ENCODE results near the gene CCDC92B.
"Not testable (repeated sequence)": the region's sequence is repeated elsewhere in the genome, so short reads cannot be mapped to it uniquely, and the experiment has no call there.

Gene CCDC92B

GRCh38 chr17:2689411-2690164 is 59.9 kb downstream of the CCDC92B start:
- DNase-seq (ENCODE audit: low spot score): no peak

DNA sequence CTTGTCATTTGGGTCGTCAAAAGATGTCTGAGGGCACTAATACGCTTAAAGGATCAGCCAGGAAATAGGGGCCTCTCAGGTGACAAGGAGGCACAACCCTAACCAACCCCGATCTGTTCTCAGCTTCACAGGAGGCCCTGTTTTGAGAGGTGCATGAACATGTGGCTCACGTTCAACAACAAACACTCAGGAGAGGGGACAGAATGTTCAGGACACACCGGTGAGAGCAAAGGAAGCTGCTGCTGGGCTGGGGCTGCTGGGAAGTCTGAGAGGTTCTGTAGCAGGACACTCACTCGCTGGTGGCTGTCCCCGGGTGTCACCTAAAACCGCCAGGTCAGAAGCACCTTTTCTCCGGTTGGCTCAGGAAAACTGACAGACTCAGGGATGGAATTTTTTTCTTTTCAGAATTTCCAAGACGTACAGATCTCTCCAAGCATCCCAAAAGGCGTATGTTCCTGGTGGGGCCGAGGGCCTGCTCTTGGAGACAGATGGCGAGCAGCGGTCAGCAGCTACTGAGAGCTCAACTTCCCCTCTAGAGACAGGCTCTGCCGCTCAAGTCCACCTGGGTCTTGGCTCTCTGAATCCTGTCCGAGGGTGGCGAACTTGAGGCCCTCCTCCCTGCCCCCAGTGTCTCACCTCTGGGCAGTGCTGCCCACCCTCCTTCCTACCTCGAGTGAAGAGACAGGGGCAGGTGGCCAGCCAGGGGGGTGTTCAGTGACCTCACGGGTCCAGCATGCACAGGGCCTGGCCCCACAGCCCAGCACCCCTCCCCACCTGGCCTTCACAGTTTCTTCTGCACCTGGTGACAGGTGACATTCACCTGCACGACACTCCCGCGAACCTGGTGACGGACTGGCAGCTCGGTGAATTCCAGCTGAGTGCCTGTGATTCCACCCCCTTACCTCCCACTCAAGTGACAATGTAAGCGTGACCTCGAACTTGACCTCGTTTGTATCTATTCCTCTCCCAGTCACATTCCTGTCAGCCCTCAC is 60.8 kb downstream of the CCDC92B start:
- DNase-seq (ENCODE audit: low spot score): no peak

DNA sequence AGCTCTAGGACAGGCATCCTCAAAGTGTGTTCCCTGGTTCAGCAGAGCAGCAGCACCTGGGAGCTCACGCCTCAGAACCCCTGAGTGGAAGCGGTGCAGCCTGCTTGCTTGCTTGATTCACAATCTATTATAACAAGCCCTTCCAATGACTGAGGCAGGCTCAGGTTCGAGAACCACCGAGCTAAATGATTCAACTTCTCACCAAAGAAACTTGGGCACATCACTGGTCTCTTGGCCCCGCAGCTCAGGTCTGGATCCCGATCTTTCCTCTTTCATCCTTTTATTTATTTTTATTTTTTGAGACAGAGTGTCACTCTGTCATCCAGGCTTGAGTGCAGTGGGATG is 62.4 kb downstream of the CCDC92B start:
- no peak for DNase-seq (ENCODE audit: low spot score)

- DNase-seq (ENCODE audit: low spot score): no peak
Measured at GRCh38 chr17:2685696-2686095, 63.8 kb downstream of the CCDC92B start.

- DNase-seq (ENCODE audit: low spot score): no peak
Measured at GRCh38 chr17:2684549-2684948, 64.9 kb downstream of the CCDC92B start.

GRCh38 chr17:2683912-2684311 is 65.5 kb downstream of the CCDC92B start:
- no peak for DNase-seq (ENCODE audit: low spot score)

DNA sequence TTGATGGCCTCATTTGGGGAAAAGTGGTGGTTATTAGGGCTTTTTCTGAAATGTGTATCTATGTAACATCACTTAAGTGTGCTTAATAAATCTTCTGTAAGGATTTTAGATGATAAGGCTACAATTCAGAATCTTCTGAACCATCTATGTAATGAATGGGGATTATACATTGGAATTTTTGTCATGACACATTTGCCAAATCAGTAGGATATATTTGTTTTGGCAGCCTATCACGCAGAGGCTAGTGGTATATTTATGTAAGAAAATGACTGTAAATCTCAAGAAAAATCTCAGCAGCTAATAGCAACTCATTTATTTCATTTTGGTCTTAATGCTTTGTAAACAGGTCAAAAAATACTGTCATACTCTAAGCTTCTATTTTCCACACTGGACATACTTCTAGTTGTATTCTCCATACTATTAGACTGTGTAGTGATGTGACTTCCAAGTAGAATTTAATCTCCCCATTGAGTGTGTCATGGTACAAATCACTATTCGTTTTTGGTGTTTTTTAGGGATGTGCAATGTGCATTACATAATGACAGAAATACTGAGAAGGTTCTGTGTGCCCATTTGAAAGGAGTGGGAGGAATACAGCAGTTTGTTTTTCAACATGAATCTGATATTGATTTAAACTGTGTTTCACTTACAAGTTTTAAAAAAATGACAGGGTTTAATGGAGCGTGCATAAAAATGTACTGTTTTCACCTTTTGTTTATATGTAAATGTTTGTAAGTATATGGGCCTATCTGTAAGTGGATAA is 67.1 kb downstream of the CCDC92B start:
- DNase-seq (ENCODE audit: low spot score): no peak

- DNase-seq (ENCODE audit: low spot score): no peak
Measured at GRCh38 chr17:2681650-2682049, 67.8 kb downstream of the CCDC92B start.

DNA sequence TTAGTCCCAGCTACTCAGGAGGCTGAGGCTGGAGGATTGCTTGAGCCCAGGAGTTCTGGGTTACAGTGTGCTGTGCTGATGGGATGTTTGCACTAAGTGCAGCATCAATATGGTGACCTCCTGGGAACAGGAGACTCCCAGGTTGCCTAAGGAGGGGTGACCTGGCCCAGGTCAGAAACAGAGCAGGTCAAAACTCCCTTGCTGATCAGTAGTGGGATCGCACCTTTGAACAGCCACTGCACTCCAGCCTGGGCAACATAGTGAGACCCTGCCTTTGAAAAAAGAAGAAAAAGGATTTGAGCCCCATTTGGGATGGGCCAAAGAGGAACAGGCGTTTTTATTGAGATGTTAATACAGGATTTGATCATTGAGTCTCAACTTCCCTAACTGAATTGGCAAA is 68.5 kb downstream of the CCDC92B start:
- DNase-seq (ENCODE audit: low spot score): no peak

- DNase-seq (ENCODE audit: low spot score): not testable (repeated sequence)
Measured at GRCh38 chr17:2679247-2679646, 70.2 kb downstream of the CCDC92B start.
